Stomach smooth muscle (tissue), 2 donors: ENCODE data around the gene TBC1D12.

Experiments
- H3K27ac ChIP-seq: one replicate; pipeline ENCODE4 v1.7.0; 2013; ENCODE audit warnings: mild to moderate bottlenecking, low read length, inconsistent platforms
- H3K27me3 ChIP-seq, 2 donors: one replicate each; pipeline ENCODE4 v1.7.0; 2013; ENCODE audit warnings: low read length in 2 of 2; ENCODE audit not compliant: insufficient read depth in 2 of 2, control insufficient read depth in 1 of 2
- H3K36me3 ChIP-seq, 2 donors: one replicate each; pipeline ENCODE4 v1.7.0; 2013; ENCODE audit warnings: low read length in 2 of 2; ENCODE audit not compliant: control insufficient read depth in 2 of 2, insufficient read depth in 2 of 2
- H3K4me1 ChIP-seq: one replicate; pipeline ENCODE4 v1.7.0; 2013; ENCODE audit warnings: low read length; ENCODE audit not compliant: control insufficient read depth, insufficient read depth
- H3K4me3 ChIP-seq, 2 donors: one replicate each; pipeline ENCODE4 v1.7.0; 2013; ENCODE audit warnings: low read length in 2 of 2
- H3K9ac ChIP-seq, 2 donors: one replicate each; pipeline ENCODE4 v1.7.0; 2013; ENCODE audit warnings: low read length in 2 of 2, mild to moderate bottlenecking in 1 of 2
- H3K9me3 ChIP-seq, 2 donors: one replicate each; pipeline ENCODE4 v1.7.0; 2013; ENCODE audit warnings: low read length in 2 of 2; ENCODE audit not compliant: control insufficient read depth in 2 of 2
- donor health status: healthy.
- donor health status: Pancreatic carcinoma.

Gene TBC1D12

GRCh38 chr10:94451883-94452519, 49.7 kb downstream of the TBC1D12 start:
- no peaks in the 10 kb centered on the region for H3K27me3 ChIP-seq
- H3K4me1 ChIP-seq, result no peaks in the 10 kb centered on the region
- H3K9ac ChIP-seq, result no peak overlapping the region
- H3K36me3 ChIP-seq, result no peaks in the 10 kb centered on the region
- no peak overlapping the region for H3K27ac ChIP-seq
- no peak overlapping the region for H3K4me3 ChIP-seq
- peaks cover 0 to 3% of the 10 kb centered on the region in 2 donors for H3K9me3 ChIP-seq

- H3K36me3 ChIP-seq, result no peaks in the 10 kb centered on the region
- no peak overlapping the region for H3K27ac ChIP-seq
- H3K9me3 ChIP-seq, result peaks cover 0 to 8% of the 10 kb centered on the region in 2 donors
- no peak overlapping the region for H3K4me3 ChIP-seq
- no peak overlapping the region for H3K9ac ChIP-seq
- H3K27me3 ChIP-seq, result no peaks in the 10 kb centered on the region
- H3K4me1 ChIP-seq, result no peaks in the 10 kb centered on the region
These were observed 54.6 kb downstream of the TBC1D12 start for GRCh38 chr10:94456942-94457341.

GRCh38 chr10:94459385-94459784, 57.0 kb downstream of the TBC1D12 start:
- Histone ChIP-seq H3K36me3 (no peaks in the 10 kb centered on the region), H3K9ac (no peak overlapping the region), H3K4me3 (no peak overlapping the region), H3K27ac (no peak overlapping the region), H3K9me3 (peaks cover 0 to 8% of the 10 kb centered on the region in 2 donors), H3K4me1 (no peaks in the 10 kb centered on the region), H3K27me3 (no peaks in the 10 kb centered on the region)

- Histone ChIP-seq H3K4me3 (no peak overlapping the region), H3K36me3 (no peaks in the 10 kb centered on the region), H3K27ac (no peak overlapping the region), H3K9ac (no peak overlapping the region), H3K4me1 (no peaks in the 10 kb centered on the region), H3K9me3 (peaks cover 0 to 7% of the 10 kb centered on the region in 2 donors), H3K27me3 (no peaks in the 10 kb centered on the region)
These were observed 59.2 kb downstream of the TBC1D12 start for GRCh38 chr10:94461503-94461902.

GRCh38 chr10:94462130-94462529, 59.8 kb downstream of the TBC1D12 start:
- Histone ChIP-seq H3K36me3 (no peaks in the 10 kb centered on the region), H3K4me1 (no peaks in the 10 kb centered on the region), H3K9ac (no peak overlapping the region), H3K4me3 (no peak overlapping the region), H3K27ac (no peak overlapping the region), H3K27me3 (no peaks in the 10 kb centered on the region), H3K9me3 (peaks cover 0 to 5% of the 10 kb centered on the region in 2 donors)

- Histone ChIP-seq H3K36me3 (no peaks in the 10 kb centered on the region), H3K4me1 (no peaks in the 10 kb centered on the region), H3K27me3 (no peaks in the 10 kb centered on the region), H3K9me3 (no peaks in the 10 kb centered on the region), H3K4me3 (no peak overlapping the region), H3K27ac (no peak overlapping the region), H3K9ac (no peak overlapping the region)
These were observed 63.3 kb downstream of the TBC1D12 start for GRCh38 chr10:94465684-94466083.

GRCh38 chr10:94481410-94481809, 79.1 kb downstream of the TBC1D12 start:
- Histone ChIP-seq H3K4me1 (no peaks in the 10 kb centered on the region), H3K9me3 (no peaks in the 10 kb centered on the region), H3K9ac (no peak overlapping the region), H3K27me3 (no peaks in the 10 kb centered on the region), H3K36me3 (no peaks in the 10 kb centered on the region), H3K27ac (no peak overlapping the region), H3K4me3 (no peak overlapping the region)

GRCh38 chr10:94483970-94484369, 81.6 kb downstream of the TBC1D12 start:
- Histone ChIP-seq H3K27me3 (no peaks in the 10 kb centered on the region), H3K9me3 (no peaks in the 10 kb centered on the region), H3K9ac (no peak overlapping the region), H3K4me3 (no peak overlapping the region), H3K36me3 (no peaks in the 10 kb centered on the region), H3K4me1 (no peaks in the 10 kb centered on the region), H3K27ac (no peak overlapping the region)

GRCh38 chr10:94485094-94485493, 82.8 kb downstream of the TBC1D12 start:
- H3K36me3 ChIP-seq, result no peaks in the 10 kb centered on the region
- no peak overlapping the region for H3K4me3 ChIP-seq
- no peaks in the 10 kb centered on the region for H3K4me1 ChIP-seq
- H3K9me3 ChIP-seq, result no peaks in the 10 kb centered on the region
- H3K9ac ChIP-seq, result no peak overlapping the region
- H3K27me3 ChIP-seq, result no peaks in the 10 kb centered on the region
- no peak overlapping the region for H3K27ac ChIP-seq

GRCh38 chr10:94487575-94487974, 85.2 kb downstream of the TBC1D12 start:
- Histone ChIP-seq H3K36me3 (no peaks in the 10 kb centered on the region), H3K27ac (no peak overlapping the region), H3K4me1 (no peaks in the 10 kb centered on the region), H3K4me3 (no peak overlapping the region), H3K9me3 (no peaks in the 10 kb centered on the region), H3K27me3 (no peaks in the 10 kb centered on the region), H3K9ac (no peak overlapping the region)

GRCh38 chr10:94489107-94489506, 86.8 kb downstream of the TBC1D12 start:
- H3K4me1 ChIP-seq, result no peaks in the 10 kb centered on the region
- H3K27me3 ChIP-seq, result no peaks in the 10 kb centered on the region
- H3K9me3 ChIP-seq, result no peaks in the 10 kb centered on the region
- H3K4me3 ChIP-seq, result no peak overlapping the region
- no peaks in the 10 kb centered on the region for H3K36me3 ChIP-seq
- H3K27ac ChIP-seq, result no peak overlapping the region
- H3K9ac ChIP-seq, result no peak overlapping the region
